GM19035 (cell line): Measurements from ENCODE around the gene DENND10.
"Not testable (repeated sequence)": the region's sequence is repeated elsewhere in the genome, so short reads cannot be mapped to it uniquely, and the experiment has no call there.

Source experiments
- ATAC-seq: cut with Tn5 transposase; IDR thresholded peaks from one replicate; pipeline ENCODE4 v1.9.1; 2021; ENCODE audit not compliant: unreplicated experiment

Gene DENND10

GRCh38 chr10:119165171-119166117 is 61.5 kb downstream of the DENND10 start, which contains the start of gene SFXN4:
TSS of gene SFXN4 (minus strand) at chr10:119165714. CDS start at chr10:119165647, 67 bp downstream.
- ATAC-seq, result peak; percentile 92

GRCh38 chr10:119166118-119166500 is 62.2 kb downstream of the DENND10 start:
- peak; percentile 9 for ATAC-seq

- no peak for ATAC-seq
Observed at GRCh38 chr10:119166564-119166963, 62.7 kb downstream of the DENND10 start.

- no peak for ATAC-seq
Observed at GRCh38 chr10:119167041-119167440, 63.1 kb downstream of the DENND10 start.

- no peak for ATAC-seq
Observed at GRCh38 chr10:119174109-119174508, 70.2 kb downstream of the DENND10 start.

- ATAC-seq, result no peak
Observed at GRCh38 chr10:119176166-119176565, 72.3 kb downstream of the DENND10 start.

GRCh38 chr10:119177708-119178371 is 73.9 kb downstream of the DENND10 start:
- ATAC-seq, result peak; percentile 20

GRCh38 chr10:119178372-119179119 is 74.6 kb downstream of the DENND10 start, which contains the start of gene PRDX3:
TSS of gene PRDX3 (minus strand) at chr10:119178812. CDS start at chr10:119178790, 22 bp downstream.
- peak; percentile 90 for ATAC-seq

GRCh38 chr10:119180850-119181400 is 77.0 kb downstream of the DENND10 start:
- ATAC-seq, result not testable (repeated sequence)

- no peak for ATAC-seq
Observed at GRCh38 chr10:119183664-119184412, 79.9 kb downstream of the DENND10 start.
